ENCODE measurements around the gene HEATR1.
"Not testable (repeated sequence)": the region's sequence is repeated elsewhere in the genome, so short reads cannot be mapped to it uniquely, and the experiment has no call there.

The HEATR1 gene

GRCh38 chr1:236508593-236509027, 95.7 kb downstream of the HEATR1 start:
- DNase-seq (ENCODE audit: low read depth), result no peak

GRCh38 chr1:236507022-236507700, 97.2 kb downstream of the HEATR1 start:
- DNase-seq (ENCODE audit: low read depth), result no peak

- not testable (repeated sequence) for DNase-seq (ENCODE audit: low read depth)
Observed at GRCh38 chr1:236504338-236504737, 100.0 kb downstream of the HEATR1 start.

GRCh38 chr1:236502972-236503639, 101.2 kb downstream of the HEATR1 start:
- no peak for DNase-seq (ENCODE audit: low read depth)

- no peak for DNase-seq (ENCODE audit: low read depth)
Observed at GRCh38 chr1:236502579-236502971, 101.7 kb downstream of the HEATR1 start.

GRCh38 chr1:236501093-236501492, 103.2 kb downstream of the HEATR1 start:
- no peak for DNase-seq (ENCODE audit: low read depth)
